IMR-90 (cell line): ENCODE measurements around the gene AUTS2.
"Not testable (repeated sequence)": the region's sequence is repeated elsewhere in the genome, so short reads cannot be mapped to it uniquely, and the experiment has no call there.

Experiments
- BHLHE40 ChIP-seq: fragments of 150-350 bp; IDR thresholded peaks from 2 replicates; pipeline ENCODE4 v1.6.1; 2016; ENCODE audit warnings: mild to moderate bottlenecking, low read depth, low read length
- CEBPB ChIP-seq: IDR thresholded peaks from 2 replicates; pipeline ENCODE4 v1.6.1; 2012; ENCODE audit warnings: low read depth, low read length, improper control_type of control experiment
- ELK1 ChIP-seq: fragments of 150-350 bp; IDR thresholded peaks from 2 replicates; pipeline ENCODE4 v1.6.1; 2016; ENCODE audit warnings: low read depth, mild to moderate bottlenecking, low read length, moderate library complexity, borderline replicate concordance
- MAZ ChIP-seq: IDR thresholded peaks from 2 replicates; pipeline ENCODE4 v1.6.1; 2012; ENCODE audit warnings: low read depth, mild to moderate bottlenecking, low read length, improper control_type of control experiment, moderate library complexity, borderline replicate concordance
- POLR2A ChIP-seq: IDR thresholded peaks from 2 replicates; pipeline ENCODE4 v1.6.1; 2012; ENCODE audit warnings: mild to moderate bottlenecking, low read depth, low read length
- RAD21 ChIP-seq: IDR thresholded peaks from 2 replicates; pipeline ENCODE4 v1.6.1; 2012; ENCODE audit warnings: low read length, improper control_type of control experiment
- RCOR1 ChIP-seq: IDR thresholded peaks from 2 replicates; pipeline ENCODE4 v1.6.1; 2012; ENCODE audit warnings: mild to moderate bottlenecking, low read length, improper control_type of control experiment; ENCODE audit not compliant: insufficient replicate concordance
- RFX5 ChIP-seq: IDR thresholded peaks from 2 replicates; pipeline ENCODE4 v1.8.0; 2012; ENCODE audit warnings: low read depth, mild to moderate bottlenecking, low read length, moderate library complexity
- SMC3 ChIP-seq: fragments of 150-350 bp; IDR thresholded peaks from 2 replicates; pipeline ENCODE4 v1.6.1; 2016; ENCODE audit warnings: low read depth, mild to moderate bottlenecking, antibody characterized with exemption, low read length, moderate library complexity
- TF ChIP-seq, protein P1 (sequence below): conservative IDR thresholded peaks from 2 replicates; pipeline ENCODE4 v1.5.1; 2012; ENCODE audit warnings: mild to moderate bottlenecking, low read depth, low read length, improper control_type of control experiment
- TF ChIP-seq, protein P2 (sequence below): fragments of 150-350 bp; IDR thresholded peaks from 2 replicates; pipeline ENCODE4 v1.6.1; 2017; ENCODE audit warnings: mild to moderate bottlenecking, antibody characterized with exemption, low read length, low read depth

DNA sequence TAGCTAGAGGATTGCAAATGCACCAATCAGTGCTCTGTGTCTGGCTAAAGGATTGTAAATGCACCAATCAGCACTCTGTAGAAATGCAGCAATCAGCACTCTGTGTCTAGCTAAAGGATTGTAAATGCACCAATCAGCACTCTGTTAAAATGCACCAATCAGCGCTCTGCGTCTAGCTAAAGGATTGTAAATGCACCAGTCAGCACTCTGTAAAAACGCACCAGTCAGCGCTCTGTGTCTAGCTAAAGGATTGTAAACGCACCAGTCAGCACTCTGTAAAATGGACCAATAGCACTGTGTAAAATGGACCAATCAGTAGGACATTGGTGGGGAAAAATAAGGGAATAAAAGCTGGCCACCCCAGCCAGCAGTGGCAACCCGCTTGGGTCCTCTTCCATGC lies 187.9 kb downstream of the AUTS2 start:
- not testable (repeated sequence) for TF ChIP-seq POLR2A, RCOR1, RAD21, MAZ, RFX5, ELK1, BHLHE40, SMC3, CEBPB
- TF ChIP-seq, protein P1, sequence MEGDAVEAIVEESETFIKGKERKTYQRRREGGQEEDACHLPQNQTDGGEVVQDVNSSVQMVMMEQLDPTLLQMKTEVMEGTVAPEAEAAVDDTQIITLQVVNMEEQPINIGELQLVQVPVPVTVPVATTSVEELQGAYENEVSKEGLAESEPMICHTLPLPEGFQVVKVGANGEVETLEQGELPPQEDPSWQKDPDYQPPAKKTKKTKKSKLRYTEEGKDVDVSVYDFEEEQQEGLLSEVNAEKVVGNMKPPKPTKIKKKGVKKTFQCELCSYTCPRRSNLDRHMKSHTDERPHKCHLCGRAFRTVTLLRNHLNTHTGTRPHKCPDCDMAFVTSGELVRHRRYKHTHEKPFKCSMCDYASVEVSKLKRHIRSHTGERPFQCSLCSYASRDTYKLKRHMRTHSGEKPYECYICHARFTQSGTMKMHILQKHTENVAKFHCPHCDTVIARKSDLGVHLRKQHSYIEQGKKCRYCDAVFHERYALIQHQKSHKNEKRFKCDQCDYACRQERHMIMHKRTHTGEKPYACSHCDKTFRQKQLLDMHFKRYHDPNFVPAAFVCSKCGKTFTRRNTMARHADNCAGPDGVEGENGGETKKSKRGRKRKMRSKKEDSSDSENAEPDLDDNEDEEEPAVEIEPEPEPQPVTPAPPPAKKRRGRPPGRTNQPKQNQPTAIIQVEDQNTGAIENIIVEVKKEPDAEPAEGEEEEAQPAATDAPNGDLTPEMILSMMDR = not testable (repeated sequence)
- TF ChIP-seq, protein P2, sequence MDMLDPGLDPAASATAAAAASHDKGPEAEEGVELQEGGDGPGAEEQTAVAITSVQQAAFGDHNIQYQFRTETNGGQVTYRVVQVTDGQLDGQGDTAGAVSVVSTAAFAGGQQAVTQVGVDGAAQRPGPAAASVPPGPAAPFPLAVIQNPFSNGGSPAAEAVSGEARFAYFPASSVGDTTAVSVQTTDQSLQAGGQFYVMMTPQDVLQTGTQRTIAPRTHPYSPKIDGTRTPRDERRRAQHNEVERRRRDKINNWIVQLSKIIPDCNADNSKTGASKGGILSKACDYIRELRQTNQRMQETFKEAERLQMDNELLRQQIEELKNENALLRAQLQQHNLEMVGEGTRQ = not testable (repeated sequence)
